Stimulated activated CD4-positive, alpha-beta T cell treated with anti-CD3 and anti-CD28 coated beads, Interleukin-1b, Interleukin-23, amount 100 ng/mL, for 1 hour (primary cell): ENCODE measurements around the gene ACSS2.
"Not testable (repeated sequence)": the region's sequence is repeated elsewhere in the genome, so short reads cannot be mapped to it uniquely, and the experiment has no call there.

Experiments
- DNase-seq, 2 donors: peaks; one replicate each; pipeline ENCODE4 v3.0.0-alpha.2; 2020; ENCODE audit warnings: low read depth in 2 of 2

Gene ACSS2

GRCh38 chr20:34874094-34874654, 2.2 kb upstream of the ACSS2 start:
- DNase-seq = peak in 1 of 2 donors; percentile 37

GRCh38 chr20:34875642-34876405, 588 bp upstream of the ACSS2 start:
- DNase-seq = no peak

- DNase-seq = no peak
Measured at GRCh38 chr20:34880215-34880850, 3.9 kb downstream of the ACSS2 start.

GRCh38 chr20:34880971-34881370, 4.6 kb downstream of the ACSS2 start:
- not testable (repeated sequence) for DNase-seq

- DNase-seq = no peak
Measured at GRCh38 chr20:34881689-34882088, 5.3 kb downstream of the ACSS2 start.

GRCh38 chr20:34883087-34883688, 6.8 kb downstream of the ACSS2 start:
- no peak for DNase-seq

GRCh38 chr20:34883809-34884208, 7.4 kb downstream of the ACSS2 start:
- no peak for DNase-seq

GRCh38 chr20:34884260-34884659, 7.8 kb downstream of the ACSS2 start:
- no peak for DNase-seq

- DNase-seq = no peak
Measured at GRCh38 chr20:34886122-34886521, 9.7 kb downstream of the ACSS2 start.

GRCh38 chr20:34887023-34887422, 10.6 kb downstream of the ACSS2 start:
- DNase-seq = no peak

- DNase-seq = no peak
Measured at GRCh38 chr20:34888468-34888867, 12.1 kb downstream of the ACSS2 start.

- no peak for DNase-seq
Measured at GRCh38 chr20:34891166-34892062, 15.0 kb downstream of the ACSS2 start.

- no peak for DNase-seq
Measured at GRCh38 chr20:34892671-34893070, 16.3 kb downstream of the ACSS2 start.

- DNase-seq = no peak
Measured at GRCh38 chr20:34894723-34895122, 18.3 kb downstream of the ACSS2 start.

- DNase-seq = no peak
Measured at GRCh38 chr20:34895465-34895864, 19.1 kb downstream of the ACSS2 start.

- no peak for DNase-seq
Measured at GRCh38 chr20:34896086-34896621, 19.7 kb downstream of the ACSS2 start.

GRCh38 chr20:34898129-34898528, 21.7 kb downstream of the ACSS2 start:
- not testable (repeated sequence) for DNase-seq

GRCh38 chr20:34898731-34899130, 22.3 kb downstream of the ACSS2 start:
- not testable (repeated sequence) for DNase-seq

- DNase-seq = no peak
Measured at GRCh38 chr20:34904202-34904621, 27.8 kb downstream of the ACSS2 start.

GRCh38 chr20:34907616-34908469, 31.4 kb downstream of the ACSS2 start:
- no peak for DNase-seq
